Activated naive CD4-positive, alpha-beta T cell (primary cell): Measurements from ENCODE around the gene CDC6.

ENCODE experiments used
- DNase-seq, 4 experiments: peaks; one replicate each; lab custom pipeline; 2025; lab: John Stamatoyannopoulos, UW

Gene CDC6

GRCh38 chr17:40323391-40324381 is 36.0 kb downstream of the CDC6 start:
- peak in 1 of 4 experiments; percentile 34 for DNase-seq

DNA sequence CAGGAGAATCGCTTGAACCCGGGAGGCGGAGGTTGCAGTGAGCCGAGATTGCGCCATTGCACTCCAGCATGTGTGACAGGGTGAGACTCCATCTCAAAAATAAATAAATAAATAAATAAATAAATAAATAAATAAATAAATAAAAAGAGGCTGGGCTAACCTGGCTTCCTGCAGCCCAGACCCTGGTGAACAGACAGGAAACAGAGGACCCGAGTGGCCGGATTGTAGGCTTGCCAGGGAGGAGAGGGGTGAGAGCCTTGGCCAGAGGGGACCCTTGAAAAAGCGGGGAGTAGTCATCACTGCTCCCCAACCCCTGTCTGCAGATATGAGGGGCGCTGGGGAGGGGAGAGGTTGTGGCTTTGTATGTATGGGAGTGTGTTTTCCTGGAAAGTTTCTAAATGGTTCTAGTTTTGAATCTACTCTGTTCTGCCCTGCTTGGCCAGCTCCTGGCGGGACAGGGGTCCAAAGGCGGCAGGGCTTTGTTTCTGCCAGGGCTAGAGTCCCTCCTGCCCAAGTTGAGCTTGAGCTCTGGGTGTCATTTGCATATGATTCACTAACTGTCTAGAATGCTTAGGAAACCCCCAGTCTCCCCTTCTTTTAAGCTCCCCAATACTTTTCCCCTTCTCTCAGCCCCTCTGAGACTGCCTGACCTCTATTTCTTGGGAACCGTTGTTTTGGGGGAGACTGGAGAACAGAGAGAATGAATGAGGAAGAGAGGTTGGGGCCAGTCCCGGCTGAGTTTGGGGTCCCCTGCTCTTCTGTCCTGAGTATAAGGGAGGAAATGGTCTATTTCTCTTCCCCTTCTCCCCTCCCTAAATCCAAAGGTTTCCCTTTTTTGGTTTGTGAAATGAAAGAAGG is 37.7 kb downstream of the CDC6 start:
- no peak for DNase-seq

GRCh38 chr17:40326014-40326831 is 38.5 kb downstream of the CDC6 start:
- peak in 2 of 4 experiments; percentile 34 to 42 for DNase-seq

DNA sequence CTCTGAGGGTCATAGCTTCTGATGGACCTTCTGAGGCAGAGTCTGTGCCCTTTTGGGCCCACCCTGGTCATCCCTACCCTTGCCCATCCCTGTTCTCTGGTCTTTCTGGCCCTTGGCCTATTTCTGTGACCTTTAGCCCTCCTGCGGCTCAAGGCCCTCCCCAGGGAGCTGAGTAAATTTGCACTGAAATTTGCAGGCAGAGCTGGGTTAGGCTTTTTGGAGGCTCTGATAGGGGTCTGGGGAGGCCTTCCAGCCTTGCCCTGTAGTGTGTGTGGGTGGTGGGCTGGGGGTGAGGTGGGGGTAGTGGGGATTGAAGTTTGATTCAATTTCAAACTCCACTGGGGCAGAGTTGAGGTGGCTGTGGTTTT is 39.1 kb downstream of the CDC6 start:
- DNase-seq: no peak

DNA sequence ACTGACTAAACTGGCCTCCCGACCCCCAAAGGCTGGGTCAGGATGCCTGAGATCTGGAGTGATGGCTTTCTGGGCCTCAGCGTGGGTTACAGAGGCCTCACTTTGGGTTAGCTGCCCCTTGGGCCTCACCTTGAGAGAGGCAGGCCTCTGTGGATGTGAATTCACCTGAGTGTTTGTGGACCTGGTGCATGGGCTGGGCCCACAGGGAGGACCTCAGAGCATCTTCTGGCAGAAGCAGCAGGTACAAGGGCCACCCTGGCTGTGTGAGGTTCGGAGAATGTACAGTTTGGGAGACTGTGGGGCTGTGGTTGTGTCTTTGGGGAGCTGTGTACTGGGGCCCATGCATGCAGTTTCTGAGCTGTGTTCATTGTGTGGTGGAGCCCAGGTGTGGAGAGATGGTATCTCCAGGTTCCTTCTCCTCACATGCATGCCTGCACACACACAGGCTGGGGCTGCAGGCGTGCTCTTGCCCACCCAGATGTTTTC is 39.6 kb downstream of the CDC6 start:
- no peak for DNase-seq

- no peak for DNase-seq
Measured at GRCh38 chr17:40327735-40328385, 40.2 kb downstream of the CDC6 start.

- DNase-seq: no peak
Measured at GRCh38 chr17:40328386-40328766, 40.7 kb downstream of the CDC6 start.

DNA sequence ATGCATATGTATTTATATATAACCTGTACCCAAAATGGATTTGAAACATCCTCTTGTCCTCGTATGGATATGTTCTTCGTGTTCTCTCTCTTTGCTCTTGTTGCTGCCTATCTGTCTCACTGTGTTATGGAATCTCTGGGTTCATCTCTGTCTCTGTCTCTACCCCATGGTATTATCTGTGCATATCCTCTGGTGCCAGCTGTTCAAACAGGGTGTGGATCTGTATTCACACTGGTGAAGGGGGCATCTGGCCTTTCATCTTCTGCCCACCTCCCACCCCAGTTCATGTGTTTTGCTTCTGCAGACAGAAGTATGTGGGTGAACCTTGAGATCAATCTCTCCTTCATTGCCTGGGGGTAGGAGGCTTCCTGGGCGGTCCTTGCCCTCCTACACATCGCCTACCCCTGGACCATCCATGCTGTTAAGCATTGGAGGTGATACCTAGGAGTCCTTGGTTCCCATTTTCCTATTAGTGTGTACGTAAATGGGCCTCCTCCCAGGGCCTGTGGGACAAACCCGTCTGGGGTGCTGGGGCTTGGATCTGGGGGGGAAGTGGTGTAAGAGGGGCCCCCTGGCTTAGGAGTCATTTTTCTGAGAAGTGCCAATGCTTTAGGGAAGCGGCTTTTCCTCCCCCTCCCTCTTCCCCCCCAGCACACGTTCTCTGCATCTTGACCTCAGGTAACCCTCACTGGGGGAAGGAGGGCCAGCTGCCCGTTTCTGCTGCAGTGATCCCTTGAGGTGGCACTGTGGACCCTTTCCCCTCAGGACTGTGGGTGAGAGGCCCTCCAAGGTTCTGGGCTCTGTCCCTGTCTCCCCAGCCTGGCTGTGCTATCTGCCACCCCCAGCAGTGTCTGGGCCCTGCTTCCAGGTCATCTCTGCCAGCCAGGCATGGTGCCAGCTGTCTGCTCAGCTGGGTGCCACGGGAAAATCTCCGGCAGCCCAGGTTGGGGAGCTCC is 42.4 kb downstream of the CDC6 start:
- DNase-seq: no peak

DNA sequence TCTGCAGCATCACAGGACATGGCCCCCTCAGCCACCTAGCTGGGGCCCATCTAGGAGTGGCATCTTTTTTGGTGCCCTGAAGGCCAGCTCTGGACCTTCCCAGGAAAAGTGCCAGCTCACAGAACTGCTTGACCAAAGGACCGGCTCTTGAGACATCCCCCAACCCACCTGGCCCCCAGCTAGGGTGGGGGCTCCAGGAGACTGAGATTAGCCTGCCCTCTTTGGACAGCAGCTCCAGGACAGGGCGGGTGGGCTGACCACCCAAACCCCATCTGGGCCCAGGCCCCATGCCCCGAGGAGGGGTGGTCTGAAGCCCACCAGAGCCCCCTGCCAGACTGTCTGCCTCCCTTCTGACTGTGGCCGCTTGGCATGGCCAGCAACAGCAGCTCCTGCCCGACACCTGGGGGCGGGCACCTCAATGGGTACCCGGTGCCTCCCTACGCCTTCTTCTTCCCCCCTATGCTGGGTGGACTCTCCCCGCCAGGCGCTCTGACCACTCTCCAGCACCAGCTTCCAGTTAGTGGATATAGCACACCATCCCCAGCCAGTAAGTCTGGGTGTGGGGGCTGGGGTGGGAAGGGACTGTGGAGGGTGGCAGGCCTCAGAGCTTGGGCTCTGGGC is 43.3 kb downstream of the CDC6 start:
- DNase-seq: no peak

GRCh38 chr17:40331743-40332641 is 44.3 kb downstream of the CDC6 start:
- no peak for DNase-seq

DNA sequence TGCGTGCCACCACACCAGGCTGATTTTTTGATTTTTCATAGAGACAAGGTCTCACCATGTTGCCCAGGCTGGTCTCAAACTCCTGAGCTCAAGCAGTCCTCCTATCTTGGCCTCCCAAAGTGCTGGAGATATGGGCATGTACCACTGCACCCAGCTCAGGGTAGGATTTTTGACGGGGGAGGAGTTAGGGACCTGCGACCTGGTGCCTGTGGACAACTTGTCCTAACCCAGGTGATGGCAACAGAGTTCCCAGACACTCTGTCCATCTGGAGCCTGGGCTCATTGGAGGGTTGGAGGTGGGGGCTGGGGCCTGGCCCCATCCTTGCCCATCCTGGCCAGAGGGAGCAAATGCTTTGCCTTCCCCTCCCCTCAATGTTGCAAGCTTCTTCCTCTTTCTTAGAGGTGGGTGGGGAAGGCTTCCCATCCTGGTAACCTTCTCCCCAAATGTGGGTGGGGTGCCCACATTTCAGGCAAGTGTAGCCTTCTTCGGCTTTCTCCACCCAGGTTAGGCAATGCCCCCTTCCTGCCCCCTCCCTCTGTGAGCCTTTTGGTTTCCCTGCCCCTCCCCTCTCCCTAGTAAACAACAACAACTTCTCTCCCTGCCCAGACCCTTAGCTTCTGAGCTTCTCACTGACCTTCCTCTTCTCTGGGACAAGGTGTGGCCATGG is 46.2 kb downstream of the CDC6 start:
- no peak for DNase-seq

GRCh38 chr17:40335620-40336019 is 47.9 kb downstream of the CDC6 start:
- DNase-seq: no peak

DNA sequence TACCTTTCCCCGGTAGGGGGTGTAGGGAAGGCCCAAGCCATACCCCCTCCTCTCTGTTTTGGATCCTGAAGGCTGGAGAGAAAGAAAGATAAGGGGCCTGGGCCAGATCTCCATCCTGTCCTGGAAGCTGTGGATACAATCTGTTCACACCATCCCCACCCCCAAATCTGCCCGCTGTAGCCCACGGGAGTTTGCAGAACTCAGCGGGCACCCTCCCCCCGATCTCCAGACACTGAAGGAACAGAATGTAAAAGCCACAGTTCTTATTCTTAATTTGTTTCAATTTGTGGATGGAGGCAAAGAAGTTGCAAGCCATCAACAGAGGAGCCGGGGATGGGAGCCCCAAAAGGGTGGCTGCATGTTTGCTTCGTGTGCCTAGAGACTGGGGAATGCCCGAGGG is 49.7 kb downstream of the CDC6 start:
- DNase-seq: no peak

DNA sequence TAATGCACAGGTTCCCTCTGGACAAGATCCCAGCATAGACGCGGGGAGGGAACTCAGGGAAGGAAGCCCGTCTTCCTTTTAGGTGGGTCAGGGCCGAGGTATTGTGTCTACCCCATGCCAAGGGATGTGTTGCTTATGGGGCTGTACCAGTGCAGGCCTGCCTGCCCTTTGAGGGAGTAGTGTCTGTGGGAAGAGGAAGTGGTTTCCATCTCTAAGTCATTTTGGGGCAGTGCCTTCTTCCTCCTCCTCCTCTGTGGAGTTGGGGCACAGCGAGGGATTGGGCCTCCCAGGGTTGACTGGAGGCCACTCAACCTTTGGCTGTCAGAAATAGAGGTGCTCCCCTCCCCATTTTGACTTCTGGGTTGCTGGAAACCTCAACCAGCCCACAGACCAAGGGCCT is 50.4 kb downstream of the CDC6 start:
- no peak for DNase-seq

GRCh38 chr17:40338941-40339649 is 51.4 kb downstream of the CDC6 start:
- no peak for DNase-seq

- DNase-seq: no peak
Measured at GRCh38 chr17:40340327-40340726, 52.6 kb downstream of the CDC6 start.
